Vagina (tissue), 2 donors: ENCODE results near the gene PTPRK.

Experiments
- POLR2A ChIP-seq, 2 donors: fragments of 450-650 bp; IDR thresholded peaks; one replicate each; pipeline ENCODE4 v1.6.1; 2017; ENCODE audit warnings: antibody characterized with exemption in 2 of 2, mild to moderate bottlenecking in 2 of 2, moderate library complexity in 2 of 2
- POLR2AphosphoS5 ChIP-seq, 2 donors: sonication (generic); formaldehyde crosslinking; IDR thresholded peaks; one replicate each; pipeline ENCODE4 v1.9.0; 2017; ENCODE audit warnings: antibody characterized with exemption in 2 of 2, mild to moderate bottlenecking in 2 of 2, low read depth in 1 of 2; ENCODE audit not compliant: insufficient read depth in 1 of 2
- TF ChIP-seq, protein P1 (sequence below), 3 experiments: fragments of 450-650 bp in 2 of 3; fragments of 200-600 bp in 1 of 3; sonication (generic) in 1 of 3; IDR thresholded peaks; one replicate each; pipeline ENCODE4 v1.5.1; 2017 to 2019; ENCODE audit warnings: antibody characterized with exemption in 3 of 3, mild to moderate bottlenecking in 2 of 3, moderate library complexity in 2 of 3

DNA sequence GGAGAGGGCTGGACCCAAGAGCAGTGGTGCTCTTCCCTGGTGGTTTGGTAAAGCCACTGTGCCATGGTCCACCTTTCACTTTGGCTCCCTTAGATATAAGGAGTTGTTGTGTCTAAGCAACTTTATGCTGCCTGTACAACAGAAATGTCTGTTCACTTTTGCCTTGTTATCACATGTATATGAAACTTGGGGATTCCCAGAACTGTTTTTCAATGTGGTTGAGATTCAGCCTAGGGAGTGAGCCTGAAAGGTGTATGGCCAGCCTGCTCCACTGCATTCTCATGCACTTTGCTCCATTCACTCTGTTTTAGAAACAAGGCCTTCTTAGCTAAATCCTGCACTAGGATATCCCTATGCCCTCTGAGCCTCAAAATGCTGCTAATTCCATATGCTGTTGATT is 385.1 kb downstream of the PTPRK start:
- TF ChIP-seq, protein P1, sequence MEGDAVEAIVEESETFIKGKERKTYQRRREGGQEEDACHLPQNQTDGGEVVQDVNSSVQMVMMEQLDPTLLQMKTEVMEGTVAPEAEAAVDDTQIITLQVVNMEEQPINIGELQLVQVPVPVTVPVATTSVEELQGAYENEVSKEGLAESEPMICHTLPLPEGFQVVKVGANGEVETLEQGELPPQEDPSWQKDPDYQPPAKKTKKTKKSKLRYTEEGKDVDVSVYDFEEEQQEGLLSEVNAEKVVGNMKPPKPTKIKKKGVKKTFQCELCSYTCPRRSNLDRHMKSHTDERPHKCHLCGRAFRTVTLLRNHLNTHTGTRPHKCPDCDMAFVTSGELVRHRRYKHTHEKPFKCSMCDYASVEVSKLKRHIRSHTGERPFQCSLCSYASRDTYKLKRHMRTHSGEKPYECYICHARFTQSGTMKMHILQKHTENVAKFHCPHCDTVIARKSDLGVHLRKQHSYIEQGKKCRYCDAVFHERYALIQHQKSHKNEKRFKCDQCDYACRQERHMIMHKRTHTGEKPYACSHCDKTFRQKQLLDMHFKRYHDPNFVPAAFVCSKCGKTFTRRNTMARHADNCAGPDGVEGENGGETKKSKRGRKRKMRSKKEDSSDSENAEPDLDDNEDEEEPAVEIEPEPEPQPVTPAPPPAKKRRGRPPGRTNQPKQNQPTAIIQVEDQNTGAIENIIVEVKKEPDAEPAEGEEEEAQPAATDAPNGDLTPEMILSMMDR (IDR thresholded peaks at IDR 0.05) = no peak
- TF ChIP-seq POLR2A (IDR thresholded peaks at IDR 0.05) = no peak
- TF ChIP-seq POLR2AphosphoS5 (IDR thresholded peaks at IDR 0.05; ENCODE audit: insufficient read depth in 1 of 2, low read depth in 1 of 2) = no peak
